Thyroid gland (tissue), 4 donors: ENCODE measurements around the gene PCDHGC3.

Experiments used
- CTCF ChIP-seq, 6 experiments: fragments of 200-600 bp in 3 of 6; fragments of 450-650 bp in 3 of 6; sonication (generic) in 3 of 6; IDR thresholded peaks; one replicate each; pipeline ENCODE4 v1.5.1; 2016 to 2019; ENCODE audit warnings: antibody characterized with exemption in 6 of 6, mild to moderate bottlenecking in 2 of 6, inconsistent platforms in 1 of 6, moderate library complexity in 1 of 6
- POLR2A ChIP-seq, 2 donors: fragments of 450-650 bp; IDR thresholded peaks; one replicate each; pipeline ENCODE4 v1.6.1; 2017; ENCODE audit warnings: antibody characterized with exemption in 2 of 2, mild to moderate bottlenecking in 2 of 2, moderate library complexity in 1 of 2

DNA sequence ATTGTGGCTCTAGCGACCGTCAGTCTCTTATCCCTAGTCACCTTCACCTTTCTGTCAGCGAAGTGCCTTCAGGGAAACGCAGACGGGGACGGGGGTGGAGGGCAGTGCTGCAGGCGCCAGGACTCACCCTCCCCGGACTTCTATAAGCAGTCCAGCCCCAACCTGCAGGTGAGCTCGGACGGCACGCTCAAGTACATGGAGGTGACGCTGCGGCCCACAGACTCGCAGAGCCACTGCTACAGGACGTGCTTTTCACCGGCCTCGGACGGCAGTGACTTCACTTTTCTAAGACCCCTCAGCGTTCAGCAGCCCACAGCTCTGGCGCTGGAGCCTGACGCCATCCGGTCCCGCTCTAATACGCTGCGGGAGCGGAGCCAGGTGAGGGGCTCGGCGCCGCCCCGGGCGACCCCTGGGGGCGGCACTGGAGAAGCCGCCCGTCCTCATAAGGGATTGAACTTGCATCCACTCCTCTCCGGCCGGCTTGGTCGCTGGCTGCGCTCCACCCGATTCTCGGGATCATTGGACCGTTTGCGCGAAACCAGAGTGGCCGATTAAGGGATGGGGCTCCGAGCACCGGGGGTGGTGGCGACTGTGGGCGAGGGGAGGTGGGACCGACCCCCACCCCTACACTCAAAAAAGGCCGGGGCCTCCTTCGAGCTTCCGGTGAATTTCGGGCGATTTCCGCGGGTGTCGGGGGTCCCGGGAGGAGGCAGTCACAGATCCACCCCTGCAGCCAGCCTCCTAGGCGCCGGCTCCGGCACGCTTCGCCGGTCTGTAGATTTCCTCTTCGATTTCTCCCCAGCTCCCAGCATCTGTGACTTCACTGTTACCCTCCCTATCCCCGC lies 15.8 kb downstream of the PCDHGC3 start:
- TF ChIP-seq CTCF (IDR thresholded peaks at IDR 0.05) (no peak), POLR2A (IDR thresholded peaks at IDR 0.05) (no peak)
